ENCODE measurements around the gene DCAKD.

The DCAKD gene

DNA sequence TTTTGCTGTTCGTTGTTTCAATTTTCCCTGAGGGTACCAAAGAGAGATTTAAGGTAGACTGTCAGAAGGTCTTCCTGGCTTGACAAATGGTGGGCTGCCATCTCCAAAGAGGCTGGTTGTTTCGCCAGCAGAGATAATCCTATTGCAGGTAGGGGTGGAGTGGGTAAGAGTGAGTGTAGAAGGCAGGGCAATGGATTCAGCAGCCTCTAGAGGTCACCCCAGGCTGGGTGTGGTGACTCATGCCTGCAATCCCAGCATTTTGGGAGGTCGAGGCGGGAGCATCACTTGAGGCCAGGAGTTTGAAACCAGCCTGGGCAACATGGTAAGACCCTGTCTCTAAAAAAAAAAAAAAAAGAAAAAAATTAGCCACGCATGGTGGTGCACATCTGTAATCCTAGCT, 34.6 kb downstream of the DCAKD start:
- Histone ChIP-seq H3K4me3 (replicated peaks; ENCODE audit: low read depth, low read length) (no peak overlapping the region), H3K27me3 (replicated peaks; ENCODE audit: control insufficient read depth, insufficient read depth, low read length) (peaks cover 2% of the 10 kb centered on the region), H3K36me3 (ENCODE audit: control insufficient read depth, insufficient read depth, low read length) (no peaks in the 10 kb centered on the region)
- DNase-seq (ENCODE audit: extremely low read depth, insufficient read length): no peak
- TF ChIP-seq, protein P1, sequence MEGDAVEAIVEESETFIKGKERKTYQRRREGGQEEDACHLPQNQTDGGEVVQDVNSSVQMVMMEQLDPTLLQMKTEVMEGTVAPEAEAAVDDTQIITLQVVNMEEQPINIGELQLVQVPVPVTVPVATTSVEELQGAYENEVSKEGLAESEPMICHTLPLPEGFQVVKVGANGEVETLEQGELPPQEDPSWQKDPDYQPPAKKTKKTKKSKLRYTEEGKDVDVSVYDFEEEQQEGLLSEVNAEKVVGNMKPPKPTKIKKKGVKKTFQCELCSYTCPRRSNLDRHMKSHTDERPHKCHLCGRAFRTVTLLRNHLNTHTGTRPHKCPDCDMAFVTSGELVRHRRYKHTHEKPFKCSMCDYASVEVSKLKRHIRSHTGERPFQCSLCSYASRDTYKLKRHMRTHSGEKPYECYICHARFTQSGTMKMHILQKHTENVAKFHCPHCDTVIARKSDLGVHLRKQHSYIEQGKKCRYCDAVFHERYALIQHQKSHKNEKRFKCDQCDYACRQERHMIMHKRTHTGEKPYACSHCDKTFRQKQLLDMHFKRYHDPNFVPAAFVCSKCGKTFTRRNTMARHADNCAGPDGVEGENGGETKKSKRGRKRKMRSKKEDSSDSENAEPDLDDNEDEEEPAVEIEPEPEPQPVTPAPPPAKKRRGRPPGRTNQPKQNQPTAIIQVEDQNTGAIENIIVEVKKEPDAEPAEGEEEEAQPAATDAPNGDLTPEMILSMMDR (IDR thresholded peaks at IDR 0.05; ENCODE audit: insufficient read depth, low read length, poor library complexity, severe bottlenecking): peak; percentile 46

DNA sequence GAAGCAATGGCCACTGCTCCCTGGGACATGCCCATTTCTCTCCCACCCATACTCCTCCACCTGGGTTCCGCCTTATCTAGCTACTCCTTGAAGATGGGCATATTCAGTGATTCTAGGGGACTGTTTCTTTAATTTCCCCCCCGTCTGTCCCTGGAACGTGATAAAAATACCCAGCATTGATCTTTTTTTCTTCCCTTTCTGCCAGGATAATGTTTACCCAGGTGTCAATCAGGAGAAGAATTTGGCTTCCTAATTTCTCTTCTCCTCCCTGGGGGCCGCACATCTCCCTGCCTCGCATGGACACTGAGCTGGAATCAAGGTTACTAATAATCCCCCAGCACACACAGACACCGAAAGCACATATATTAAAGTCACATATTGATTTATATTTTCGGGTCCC, 35.2 kb downstream of the DCAKD start:
- peaks cover 2% of the 10 kb centered on the region for H3K27me3 ChIP-seq (replicated peaks; ENCODE audit: control insufficient read depth, insufficient read depth, low read length)
- DNase-seq (ENCODE audit: extremely low read depth, insufficient read length): no peak
- TF ChIP-seq, protein P1 (IDR thresholded peaks at IDR 0.05; ENCODE audit: insufficient read depth, low read length, poor library complexity, severe bottlenecking): no peak
- H3K4me3 ChIP-seq (replicated peaks; ENCODE audit: low read depth, low read length): no peak overlapping the region
- no peaks in the 10 kb centered on the region for H3K36me3 ChIP-seq (ENCODE audit: control insufficient read depth, insufficient read depth, low read length)

DNA sequence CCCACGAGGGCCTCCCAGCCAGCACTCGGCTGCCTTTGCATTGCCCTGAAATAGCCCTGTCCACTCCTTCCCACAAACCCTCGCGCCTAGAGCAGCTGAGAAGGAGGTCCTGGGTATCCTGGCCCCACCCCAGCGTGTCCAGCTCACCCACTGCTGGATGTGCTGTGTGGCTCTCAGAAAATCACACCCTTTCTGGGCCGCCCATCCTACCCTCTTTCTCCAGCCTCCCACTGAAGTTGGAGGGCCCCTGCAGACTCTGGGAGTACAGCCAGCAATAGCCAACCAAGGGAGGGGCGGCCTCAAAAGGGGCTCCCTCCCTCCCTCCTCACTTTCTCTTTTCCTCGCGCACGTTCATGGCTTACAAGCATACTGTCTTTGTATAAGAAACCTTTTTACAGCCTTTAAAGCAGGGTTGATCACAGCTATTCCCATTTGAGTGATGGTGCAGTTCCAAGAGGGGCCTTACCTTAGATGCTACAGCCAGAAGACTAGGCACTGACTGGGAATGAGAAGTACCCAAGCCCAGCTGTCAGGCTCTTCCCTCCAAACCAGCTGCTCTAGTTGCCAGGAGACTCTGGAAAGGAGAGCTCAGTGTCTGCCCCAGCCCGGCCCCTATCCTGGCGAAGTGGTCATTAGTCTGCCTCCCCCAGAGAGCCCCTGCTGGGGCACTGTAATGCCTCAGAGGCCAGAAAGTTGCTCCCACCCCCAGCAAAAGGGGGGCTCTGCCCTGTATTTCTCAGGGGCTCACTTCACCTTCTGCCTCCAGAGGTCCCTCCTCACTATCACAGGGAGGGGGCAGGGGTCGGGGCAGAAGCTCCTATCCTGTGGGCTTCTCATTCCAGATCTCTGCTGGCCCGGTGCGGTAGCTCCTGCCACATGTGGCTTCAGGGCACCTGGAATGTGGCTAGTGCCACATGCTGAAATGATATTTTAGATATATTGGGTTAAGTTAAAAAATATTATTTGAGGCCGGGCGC, 38.1 kb downstream of the DCAKD start:
- H3K4me3 ChIP-seq (replicated peaks; ENCODE audit: low read depth, low read length): no peak overlapping the region
- TF ChIP-seq, protein P1 (IDR thresholded peaks at IDR 0.05; ENCODE audit: insufficient read depth, low read length, poor library complexity, severe bottlenecking): no peak
- no peaks in the 10 kb centered on the region for H3K27me3 ChIP-seq (replicated peaks; ENCODE audit: control insufficient read depth, insufficient read depth, low read length)
- DNase-seq (ENCODE audit: extremely low read depth, insufficient read length): no peak
- no peaks in the 10 kb centered on the region for H3K36me3 ChIP-seq (ENCODE audit: control insufficient read depth, insufficient read depth, low read length)

DNA sequence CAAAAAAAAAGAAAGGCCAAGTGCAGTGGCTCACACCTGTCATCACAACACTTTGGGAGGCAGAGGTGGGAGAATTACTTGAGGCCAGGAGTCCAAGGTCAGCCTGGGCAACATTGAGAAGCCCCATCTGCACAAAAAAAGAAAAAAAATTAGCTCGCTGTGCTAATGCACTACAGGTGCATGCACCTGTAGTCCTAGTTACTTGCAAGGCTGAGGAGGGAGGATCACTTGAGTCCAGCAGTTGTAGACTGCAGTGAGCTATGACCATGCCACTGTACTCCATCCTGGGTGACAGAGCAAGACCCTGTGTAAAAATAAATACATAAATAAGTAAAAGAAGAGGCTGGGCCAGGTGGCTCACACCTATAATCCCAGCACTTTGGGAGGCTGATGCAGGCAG, 39.7 kb downstream of the DCAKD start:
- Histone ChIP-seq H3K27me3 (replicated peaks; ENCODE audit: control insufficient read depth, insufficient read depth, low read length) (no peaks in the 10 kb centered on the region), H3K36me3 (ENCODE audit: control insufficient read depth, insufficient read depth, low read length) (no peaks in the 10 kb centered on the region), H3K4me3 (replicated peaks; ENCODE audit: low read depth, low read length) (no peak overlapping the region)
- TF ChIP-seq, protein P1 (IDR thresholded peaks at IDR 0.05; ENCODE audit: insufficient read depth, low read length, poor library complexity, severe bottlenecking): no peak
- DNase-seq (ENCODE audit: extremely low read depth, insufficient read length): no peak

DNA sequence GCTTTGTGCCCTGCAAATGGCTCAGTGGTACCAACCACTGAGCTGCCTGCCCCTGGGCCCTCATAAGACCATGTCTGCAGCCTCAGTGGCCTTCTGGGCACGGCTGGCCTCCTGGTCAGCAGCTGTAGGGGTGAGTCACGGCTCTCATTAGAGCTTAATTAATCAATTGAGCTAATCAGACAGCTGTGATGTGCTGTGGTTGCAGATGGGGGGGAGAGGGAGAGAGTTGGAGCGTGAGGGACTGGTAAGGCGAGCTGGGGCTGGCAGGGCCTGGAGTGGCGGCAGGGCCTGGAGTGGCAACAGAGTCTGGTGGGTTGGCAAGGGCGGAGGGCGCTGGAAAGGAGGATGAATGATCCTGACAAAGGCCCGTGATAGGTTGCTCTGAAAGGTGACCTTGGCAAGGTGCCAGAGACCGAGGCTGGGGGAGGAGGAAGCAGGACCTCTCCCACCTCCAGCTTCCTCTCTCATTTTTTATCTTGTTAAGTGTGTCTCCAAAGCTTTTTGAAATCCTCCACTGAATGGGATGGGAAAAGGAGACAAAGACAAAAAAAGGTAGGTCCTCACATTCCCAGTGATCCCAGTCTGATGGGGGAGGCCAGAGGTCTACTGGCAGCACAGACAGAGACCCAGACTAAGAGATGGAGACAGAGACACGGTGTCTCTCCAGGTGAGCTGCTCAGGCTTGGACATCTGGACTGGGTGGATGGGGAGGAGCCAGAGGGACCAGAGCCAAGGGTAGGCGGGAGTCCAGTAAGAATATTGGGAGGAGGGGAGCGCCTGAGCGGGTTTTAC, 41.6 kb downstream of the DCAKD start:
- H3K27me3 ChIP-seq (replicated peaks; ENCODE audit: control insufficient read depth, insufficient read depth, low read length): no peaks in the 10 kb centered on the region
- DNase-seq (ENCODE audit: extremely low read depth, insufficient read length): no peak
- TF ChIP-seq, protein P1 (IDR thresholded peaks at IDR 0.05; ENCODE audit: insufficient read depth, low read length, poor library complexity, severe bottlenecking): no peak
- no peak overlapping the region for H3K4me3 ChIP-seq (replicated peaks; ENCODE audit: low read depth, low read length)
- no peaks in the 10 kb centered on the region for H3K36me3 ChIP-seq (ENCODE audit: control insufficient read depth, insufficient read depth, low read length)

Data from GM06990 (cell line).